CD14-positive monocyte (primary cell): ENCODE results near the gene RAB40B. TPM values are rescaled to one million over a fixed set of nuclear protein-coding genes. Genes with fewer than 3 reads are reported as not detected.

Experiments used
- DNase-seq, 3 donors: peaks; one replicate each; pipeline ENCODE4 v3.0.0-alpha.2; 2011 to 2022
- H2AFZ ChIP-seq: 2 replicates; pipeline ENCODE4 v1.6.0; 2012; ENCODE audit warnings: mild to moderate bottlenecking, low read depth, low read length, inconsistent platforms; ENCODE audit not compliant: insufficient read depth, poor library complexity, severe bottlenecking
- H3K27ac ChIP-seq, 2 donors: 1 replicate in 1 of 2; 2 replicates in 1 of 2; pipeline ENCODE4 v1.5.1; 2012 to 2013; ENCODE audit warnings: low read length in 2 of 2, control low read depth in 1 of 2, inconsistent platforms in 1 of 2, low read depth in 1 of 2, mild to moderate bottlenecking in 1 of 2
- H3K27me3 ChIP-seq, 2 donors: one replicate each; pipeline versions ENCODE4 v1.6.0 to v1.6.1; 2011 to 2013; ENCODE audit warnings: low read length in 2 of 2; ENCODE audit not compliant: control insufficient read depth in 2 of 2, insufficient read depth in 2 of 2
- H3K36me3 ChIP-seq, 2 donors: replicated peaks in 1 of 2; 1 replicate in 1 of 2; 2 replicates in 1 of 2; pipeline versions ENCODE4 v1.5.1 to v1.6.1; 2012 to 2013; ENCODE audit warnings: low read length in 2 of 2, control low read depth in 1 of 2, inconsistent platforms in 1 of 2, mild to moderate bottlenecking in 1 of 2; ENCODE audit not compliant: insufficient read depth in 2 of 2, control insufficient read depth in 1 of 2
- H3K4me1 ChIP-seq, 2 donors: 1 replicate in 1 of 2; 2 replicates in 1 of 2; pipeline versions ENCODE4 v1.5.1 to v1.6.1; 2012 to 2013; ENCODE audit warnings: low read length in 2 of 2, control low read depth in 1 of 2, inconsistent platforms in 1 of 2, mild to moderate bottlenecking in 1 of 2, moderate library complexity in 1 of 2; ENCODE audit not compliant: insufficient read depth in 2 of 2, control insufficient read depth in 1 of 2
- H3K4me2 ChIP-seq: replicated peaks from 2 replicates; pipeline ENCODE3; 2012; ENCODE audit warnings: low read length, moderate library complexity, mild to moderate bottlenecking; ENCODE audit not compliant: poor library complexity, severe bottlenecking; ENCODE audit errors: extremely low read depth
- H3K4me3 ChIP-seq, 3 experiments: fragments of 200-600 bp in 1 of 3; sonication (generic) in 1 of 3; replicated peaks in 1 of 3; 1 replicate in 2 of 3; 2 replicates in 1 of 3; pipeline ENCODE4 v1.5.1; 2011 to 2013; ENCODE audit warnings: low read length in 3 of 3, mild to moderate bottlenecking in 3 of 3, control low read depth in 2 of 3, low read depth in 2 of 3, inconsistent platforms in 1 of 3, moderate library complexity in 1 of 3
- H3K79me2 ChIP-seq: 2 replicates; pipeline ENCODE4 v1.6.0; 2012; ENCODE audit warnings: mild to moderate bottlenecking, control low read depth, inconsistent platforms, low read length, moderate library complexity; ENCODE audit not compliant: insufficient read depth
- H3K9ac ChIP-seq: 2 replicates; pipeline ENCODE4 v1.6.0; 2017; ENCODE audit warnings: low read length, mild to moderate bottlenecking; ENCODE audit not compliant: insufficient read depth, poor library complexity, severe bottlenecking
- H3K9me3 ChIP-seq, 2 donors: replicated peaks in 1 of 2; 1 replicate in 1 of 2; 2 replicates in 1 of 2; pipeline versions ENCODE4 v1.5.1 to v1.6.1; 2012 to 2013; ENCODE audit warnings: low read length in 2 of 2, control low read depth in 1 of 2; ENCODE audit not compliant: control insufficient read depth in 1 of 2, insufficient read depth in 1 of 2
- H4K20me1 ChIP-seq: 2 replicates; pipeline ENCODE4 v1.6.0; 2012; ENCODE audit warnings: mild to moderate bottlenecking, low read length, control low read depth, moderate library complexity; ENCODE audit not compliant: insufficient read depth
- H3K27ac Mint-ChIP-seq, 7 donors: one replicate each; pipeline ENCODE4 v1.8.0; 2020; ENCODE audit warnings: mild to moderate bottlenecking in 7 of 7, mixed read lengths in 7 of 7, moderate library complexity in 6 of 7, inconsistent platforms in 2 of 7
- H3K27me3 Mint-ChIP-seq, 3 donors: one replicate each; pipeline ENCODE4 v1.8.0; 2021 to 2022; ENCODE audit warnings: low read depth in 3 of 3, mild to moderate bottlenecking in 3 of 3, mixed read lengths in 3 of 3, moderate library complexity in 3 of 3, inconsistent platforms in 1 of 3
- H3K36me3 Mint-ChIP-seq, 2 donors: one replicate each; pipeline ENCODE4 v1.8.0; 2020; ENCODE audit warnings: mixed read lengths in 2 of 2, inconsistent platforms in 1 of 2, mild to moderate bottlenecking in 1 of 2
- H3K4me1 Mint-ChIP-seq: one replicate; pipeline ENCODE4 v1.8.0; 2020; ENCODE audit warnings: mild to moderate bottlenecking, mixed read lengths
- H3K4me3 Mint-ChIP-seq, 2 donors: one replicate each; pipeline ENCODE4 v1.8.0; 2020; ENCODE audit warnings: mild to moderate bottlenecking in 2 of 2, mixed read lengths in 2 of 2, moderate library complexity in 1 of 2
- H3K9me3 Mint-ChIP-seq, 7 donors: one replicate each; pipeline ENCODE4 v1.8.0; 2020 to 2022; ENCODE audit warnings: mixed read lengths in 7 of 7, mild to moderate bottlenecking in 6 of 7, moderate library complexity in 6 of 7, inconsistent platforms in 2 of 7
- WGBS: methylation state at CpG from one replicate; pipeline ENCODE4 v1.1.5; 2013; ENCODE audit warnings: missing lambda C conversion rate; ENCODE audit not compliant: insufficient coverage; 5-methylcytosine and 5-hydroxymethylcytosine counted together
- intact Hi-C, 2 donors: fragments of 100-400 bp; cut with micrococcal nuclease; formaldehyde crosslinking; loops; one replicate each; pipeline versions ENCODE4 v1.15.0 to v1.15.1; 2023
- polyA plus RNA-seq, 3 donors: library from polyadenylated mRNA; depleted of rRNA in 1 of 3; unstranded in 2 of 3; stranded (reverse) in 1 of 3; fragments of 300-500 nt in 2 of 3; fragments of >200 nt in 1 of 3; fragmentation: Illumina TruSeq in 2 of 3; gene quantifications; 1 replicate in 2 of 3; 2 replicates in 1 of 3; pipeline ENCODE4 v1.2.3, GENCODE V29; 2012 to 2021
- TF ChIP-seq, protein P1 (sequence below): fragments of 200-600 bp; IDR thresholded peaks from one replicate; pipeline ENCODE4 v1.8.0; 2022; ENCODE audit warnings: antibody characterized with exemption, mild to moderate bottlenecking

RAB40B gene
- polyA plus RNA-seq, 3 donors, result 0.75 to 2.2 (median 0.95) TPM

DNA sequence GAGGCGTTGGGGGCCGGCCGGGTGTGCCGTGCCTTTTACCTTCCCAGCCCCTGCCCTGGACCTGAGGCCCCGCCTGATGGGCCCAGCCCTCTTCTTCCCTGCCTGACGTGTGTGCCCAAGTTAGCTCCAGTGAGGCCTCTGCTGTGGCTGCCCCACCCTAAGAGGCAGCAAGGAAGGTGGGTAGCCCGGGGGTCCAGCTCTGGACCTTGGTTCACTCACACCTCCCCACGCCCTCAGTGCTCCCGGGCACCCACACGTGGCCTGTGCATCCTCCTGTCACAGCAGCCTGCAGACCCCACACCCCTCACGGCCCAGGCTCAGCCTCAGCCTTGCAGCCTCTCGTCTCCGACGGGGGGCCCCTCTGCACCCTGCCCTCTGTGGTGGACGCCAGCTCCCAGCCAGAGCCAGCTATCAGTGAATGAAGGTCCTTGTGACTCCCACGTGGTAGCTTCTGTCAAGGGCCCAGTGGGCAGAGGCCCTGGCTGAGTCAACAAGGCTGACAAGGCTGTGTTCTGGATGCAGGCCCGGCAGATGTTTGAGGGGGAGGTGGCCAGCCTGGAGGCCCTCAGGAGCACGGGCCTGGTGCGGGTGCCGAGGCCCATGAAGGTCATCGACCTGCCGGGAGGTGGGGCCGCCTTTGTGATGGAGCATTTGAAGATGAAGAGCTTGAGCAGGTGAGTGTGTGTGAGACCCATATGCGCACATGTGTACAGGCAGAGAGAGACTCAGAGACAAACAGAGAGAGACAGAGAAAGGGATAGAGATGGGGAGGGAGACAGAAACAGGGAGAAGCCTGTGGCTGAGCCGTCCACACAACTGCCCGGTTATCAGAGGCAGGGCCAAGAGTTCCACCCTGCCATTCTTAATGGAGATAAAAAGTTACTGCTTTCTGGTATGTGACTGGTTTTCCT is 39.7 kb upstream of the RAB40B start:
- no peaks in the 10 kb centered on the region for H3K79me2 ChIP-seq
- H3K4me1 ChIP-seq, result peaks cover 2 to 11% of the 10 kb centered on the region in 2 donors
- no peaks in the 10 kb centered on the region for H4K20me1 ChIP-seq
- H3K9me3 Mint-ChIP-seq, result peaks cover 13 to 48% (median 30%) of the 10 kb centered on the region in 7 donors
- intact Hi-C loops, result no loop called here
- 91% methylated on average over 23 of the region's 26 CpGs for WGBS
- peaks cover 19 to 26% of the 10 kb centered on the region in 2 donors for H3K9me3 ChIP-seq
- TF ChIP-seq, protein P1, sequence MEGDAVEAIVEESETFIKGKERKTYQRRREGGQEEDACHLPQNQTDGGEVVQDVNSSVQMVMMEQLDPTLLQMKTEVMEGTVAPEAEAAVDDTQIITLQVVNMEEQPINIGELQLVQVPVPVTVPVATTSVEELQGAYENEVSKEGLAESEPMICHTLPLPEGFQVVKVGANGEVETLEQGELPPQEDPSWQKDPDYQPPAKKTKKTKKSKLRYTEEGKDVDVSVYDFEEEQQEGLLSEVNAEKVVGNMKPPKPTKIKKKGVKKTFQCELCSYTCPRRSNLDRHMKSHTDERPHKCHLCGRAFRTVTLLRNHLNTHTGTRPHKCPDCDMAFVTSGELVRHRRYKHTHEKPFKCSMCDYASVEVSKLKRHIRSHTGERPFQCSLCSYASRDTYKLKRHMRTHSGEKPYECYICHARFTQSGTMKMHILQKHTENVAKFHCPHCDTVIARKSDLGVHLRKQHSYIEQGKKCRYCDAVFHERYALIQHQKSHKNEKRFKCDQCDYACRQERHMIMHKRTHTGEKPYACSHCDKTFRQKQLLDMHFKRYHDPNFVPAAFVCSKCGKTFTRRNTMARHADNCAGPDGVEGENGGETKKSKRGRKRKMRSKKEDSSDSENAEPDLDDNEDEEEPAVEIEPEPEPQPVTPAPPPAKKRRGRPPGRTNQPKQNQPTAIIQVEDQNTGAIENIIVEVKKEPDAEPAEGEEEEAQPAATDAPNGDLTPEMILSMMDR, result no peak
- H3K4me2 ChIP-seq, result no peak overlapping the region
- peaks cover 7% of the 10 kb centered on the region for H3K4me1 Mint-ChIP-seq
- peaks cover 12 to 24% (median 22%) of the 10 kb centered on the region in 3 donors for H3K27me3 Mint-ChIP-seq
- H3K27ac ChIP-seq, result no peak overlapping the region
- no peak for DNase-seq
- H3K36me3 ChIP-seq, result peaks cover 0 to 5% of the 10 kb centered on the region in 2 donors
- no peak overlapping the region for H3K9ac ChIP-seq
- H3K36me3 Mint-ChIP-seq, result peaks cover 6 to 11% of the 10 kb centered on the region in 2 donors
- no peak overlapping the region for H3K4me3 ChIP-seq
- H3K27me3 ChIP-seq, result peaks cover 0 to 12% of the 10 kb centered on the region in 2 donors
- no peak overlapping the region for H3K4me3 Mint-ChIP-seq
- H3K27ac Mint-ChIP-seq, result no peak overlapping the region
- H2AFZ ChIP-seq, result no peak overlapping the region

DNA sequence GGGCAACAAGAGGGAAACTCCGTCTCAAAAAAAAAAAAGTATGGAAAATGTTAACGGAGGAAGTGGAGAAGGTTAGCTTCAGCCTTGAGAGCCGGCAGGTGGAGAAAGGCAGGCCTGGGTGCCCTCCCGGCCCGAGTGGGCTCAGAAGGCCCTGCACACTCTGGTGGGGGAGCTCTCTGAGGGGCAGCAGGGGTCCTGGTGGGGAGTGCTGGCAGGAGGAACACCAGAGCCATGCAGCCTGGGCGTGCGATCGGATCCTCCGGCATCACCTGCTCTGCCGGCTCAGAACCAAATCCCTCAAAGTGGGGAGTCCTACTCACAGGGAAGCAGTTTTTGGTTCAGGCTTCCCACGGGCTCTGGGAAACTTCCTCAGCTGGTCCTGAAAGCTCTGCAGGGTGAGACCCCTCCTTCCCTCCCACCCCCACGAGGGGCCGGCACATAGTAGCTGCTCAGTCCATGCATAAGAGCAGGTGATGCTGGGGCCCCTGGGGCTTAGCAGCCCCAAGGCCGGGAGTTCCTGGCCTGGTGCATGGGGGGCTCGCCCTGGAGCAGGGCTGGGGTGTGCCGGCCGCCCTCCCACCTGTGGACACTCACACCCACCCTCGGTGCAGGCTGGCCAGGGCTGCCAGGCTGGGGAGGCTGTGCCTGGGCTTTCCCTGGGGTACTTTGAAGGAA is 38.1 kb upstream of the RAB40B start:
- peaks cover 0 to 12% of the 10 kb centered on the region in 2 donors for H3K27me3 ChIP-seq
- TF ChIP-seq, protein P1, result no peak
- H3K9me3 Mint-ChIP-seq, result peaks cover 19 to 46% (median 37%) of the 10 kb centered on the region in 7 donors
- H3K4me1 Mint-ChIP-seq, result peaks cover 7% of the 10 kb centered on the region
- no peaks in the 10 kb centered on the region for H3K79me2 ChIP-seq
- no peak overlapping the region for H2AFZ ChIP-seq
- H3K4me3 Mint-ChIP-seq, result peak overlapping the region in 1 of 2 donors; percentile 64
- H3K9me3 ChIP-seq, result peaks cover 26 to 40% of the 10 kb centered on the region in 2 donors
- H3K4me2 ChIP-seq, result no peak overlapping the region
- WGBS, result 93% methylated on average over 12 of the region's 18 CpGs
- H3K27ac ChIP-seq, result no peak overlapping the region
- H3K27me3 Mint-ChIP-seq, result peaks cover 11 to 24% (median 22%) of the 10 kb centered on the region in 3 donors
- H3K4me3 ChIP-seq, result no peak overlapping the region
- no peaks in the 10 kb centered on the region for H4K20me1 ChIP-seq
- H3K36me3 ChIP-seq, result peaks cover 0 to 11% of the 10 kb centered on the region in 2 donors
- no peak for DNase-seq
- peaks cover 2 to 11% of the 10 kb centered on the region in 2 donors for H3K4me1 ChIP-seq
- H3K9ac ChIP-seq, result no peak overlapping the region
- intact Hi-C loops, result no loop called here
- peaks cover 11 to 24% of the 10 kb centered on the region in 2 donors for H3K36me3 Mint-ChIP-seq
- H3K27ac Mint-ChIP-seq, result no peak overlapping the region
